ENCODE results near the gene MYRIP.

DNA sequence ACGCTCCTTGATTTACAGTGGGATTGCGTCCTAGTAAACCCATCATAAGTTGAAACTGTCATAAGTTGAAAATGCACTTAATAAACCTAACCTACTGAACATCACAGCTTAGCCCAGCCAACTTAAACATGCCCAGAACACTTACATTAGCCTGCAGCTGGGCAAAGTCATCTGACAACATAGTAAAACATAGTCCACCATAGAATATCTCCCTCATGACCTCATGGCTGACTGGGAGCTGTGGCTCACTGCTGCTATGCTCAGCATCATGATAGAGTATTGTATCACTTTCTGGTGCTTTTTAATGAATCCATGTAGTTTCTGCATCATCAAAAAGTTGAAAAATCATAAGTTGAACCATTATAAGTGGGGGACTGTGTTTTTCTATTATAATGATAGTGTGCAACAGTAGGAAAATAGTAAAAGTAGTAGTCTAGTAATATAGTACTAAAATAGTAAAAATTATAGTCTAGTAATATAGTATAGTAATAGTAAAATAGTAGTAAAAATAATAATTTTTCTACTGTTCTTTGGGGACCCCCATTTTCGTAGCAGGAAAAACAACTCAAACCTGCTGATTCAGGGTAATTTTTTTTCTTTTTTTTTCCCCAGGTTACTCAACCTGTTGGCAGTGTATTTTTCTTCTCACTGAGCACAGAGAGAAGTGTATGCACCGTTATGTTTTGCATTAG is 233.5 kb downstream of the MYRIP start:
- TF ChIP-seq, protein P1, sequence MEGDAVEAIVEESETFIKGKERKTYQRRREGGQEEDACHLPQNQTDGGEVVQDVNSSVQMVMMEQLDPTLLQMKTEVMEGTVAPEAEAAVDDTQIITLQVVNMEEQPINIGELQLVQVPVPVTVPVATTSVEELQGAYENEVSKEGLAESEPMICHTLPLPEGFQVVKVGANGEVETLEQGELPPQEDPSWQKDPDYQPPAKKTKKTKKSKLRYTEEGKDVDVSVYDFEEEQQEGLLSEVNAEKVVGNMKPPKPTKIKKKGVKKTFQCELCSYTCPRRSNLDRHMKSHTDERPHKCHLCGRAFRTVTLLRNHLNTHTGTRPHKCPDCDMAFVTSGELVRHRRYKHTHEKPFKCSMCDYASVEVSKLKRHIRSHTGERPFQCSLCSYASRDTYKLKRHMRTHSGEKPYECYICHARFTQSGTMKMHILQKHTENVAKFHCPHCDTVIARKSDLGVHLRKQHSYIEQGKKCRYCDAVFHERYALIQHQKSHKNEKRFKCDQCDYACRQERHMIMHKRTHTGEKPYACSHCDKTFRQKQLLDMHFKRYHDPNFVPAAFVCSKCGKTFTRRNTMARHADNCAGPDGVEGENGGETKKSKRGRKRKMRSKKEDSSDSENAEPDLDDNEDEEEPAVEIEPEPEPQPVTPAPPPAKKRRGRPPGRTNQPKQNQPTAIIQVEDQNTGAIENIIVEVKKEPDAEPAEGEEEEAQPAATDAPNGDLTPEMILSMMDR (IDR thresholded peaks at IDR 0.05), result no peak
- TF ChIP-seq POLR2A (IDR thresholded peaks at IDR 0.05) (no peak), POLR2AphosphoS5 (IDR thresholded peaks at IDR 0.05) (no peak), EP300 (IDR thresholded peaks at IDR 0.05) (no peak)
